Dermis microvascular lymphatic vessel endothelial cell (primary cell): ENCODE measurements around the gene BCR. TPM values are rescaled to one million over a fixed set of nuclear protein-coding genes. Genes with fewer than 3 reads are reported as not detected.
A peak's percentile ranks its signal among the peaks of the same experiment; 100 is the strongest.

ENCODE experiments used
- DNase-seq, 2 donors: peaks; one replicate each; pipeline versions ENCODE4 v3.0.0 to v3.0.0-alpha.2; 2010; ENCODE audit warnings: low read depth in 2 of 2
- total RNA-seq: library from RNA; depleted of rRNA; stranded (reverse); fragments of >200 nt; gene quantifications from 2 replicates; pipeline ENCODE4 v1.2.1, GENCODE V29; 2014

The BCR gene
- total RNA-seq, 1 donor from 2014 or later, result 95.9 TPM

GRCh38 chr22:23227380-23227779 lies 47.1 kb downstream of the BCR start:
- DNase-seq, result no peak

GRCh38 chr22:23228503-23228902 lies 48.2 kb downstream of the BCR start:
- DNase-seq, result no peak

- no peak for DNase-seq
These were observed 49.3 kb downstream of the BCR start for GRCh38 chr22:23229646-23230045.

- no peak for DNase-seq
These were observed 50.2 kb downstream of the BCR start for GRCh38 chr22:23230348-23231068.

GRCh38 chr22:23231471-23232093 lies 51.3 kb downstream of the BCR start:
- DNase-seq, result no peak

- DNase-seq, result no peak
These were observed 52.0 kb downstream of the BCR start for GRCh38 chr22:23232094-23232905.

- no peak for DNase-seq
These were observed 52.8 kb downstream of the BCR start for GRCh38 chr22:23233084-23233531.

- DNase-seq, result no peak
These were observed 53.6 kb downstream of the BCR start for GRCh38 chr22:23233752-23234408.

- DNase-seq, result no peak
These were observed 54.3 kb downstream of the BCR start for GRCh38 chr22:23234409-23235161.

GRCh38 chr22:23235425-23235824 lies 55.1 kb downstream of the BCR start:
- DNase-seq, result no peak

GRCh38 chr22:23236026-23236425 lies 55.7 kb downstream of the BCR start:
- DNase-seq, result no peak

- DNase-seq, result no peak
These were observed 56.3 kb downstream of the BCR start for GRCh38 chr22:23236440-23237184.

- DNase-seq, result peak in 1 of 2 donors; percentile 56
These were observed 57.0 kb downstream of the BCR start for GRCh38 chr22:23237201-23237798.

GRCh38 chr22:23237841-23238240 lies 57.5 kb downstream of the BCR start:
- no peak for DNase-seq

- DNase-seq, result no peak
These were observed 58.4 kb downstream of the BCR start for GRCh38 chr22:23238707-23239106.

GRCh38 chr22:23239429-23239828 lies 59.1 kb downstream of the BCR start:
- no peak for DNase-seq

GRCh38 chr22:23240639-23241389 lies 60.5 kb downstream of the BCR start:
- DNase-seq, result peak; percentile 83 to 92

GRCh38 chr22:23241562-23242472 lies 61.5 kb downstream of the BCR start:
- DNase-seq, result no peak
